GM12875 (cell line): ENCODE measurements around the gene KRT79.

Experiments used
- H3K4me3 ChIP-seq: one replicate; pipeline ENCODE4 v1.5.1; 2011; ENCODE audit warnings: low read depth, low read length, control low read depth
- CTCF ChIP-seq: IDR thresholded peaks from 2 replicates; pipeline ENCODE4 v1.5.1; 2011; ENCODE audit warnings: low read depth, mild to moderate bottlenecking, control low read depth, inconsistent platforms, low read length, moderate library complexity, borderline replicate concordance; ENCODE audit not compliant: insufficient read depth

The KRT79 gene

DNA sequence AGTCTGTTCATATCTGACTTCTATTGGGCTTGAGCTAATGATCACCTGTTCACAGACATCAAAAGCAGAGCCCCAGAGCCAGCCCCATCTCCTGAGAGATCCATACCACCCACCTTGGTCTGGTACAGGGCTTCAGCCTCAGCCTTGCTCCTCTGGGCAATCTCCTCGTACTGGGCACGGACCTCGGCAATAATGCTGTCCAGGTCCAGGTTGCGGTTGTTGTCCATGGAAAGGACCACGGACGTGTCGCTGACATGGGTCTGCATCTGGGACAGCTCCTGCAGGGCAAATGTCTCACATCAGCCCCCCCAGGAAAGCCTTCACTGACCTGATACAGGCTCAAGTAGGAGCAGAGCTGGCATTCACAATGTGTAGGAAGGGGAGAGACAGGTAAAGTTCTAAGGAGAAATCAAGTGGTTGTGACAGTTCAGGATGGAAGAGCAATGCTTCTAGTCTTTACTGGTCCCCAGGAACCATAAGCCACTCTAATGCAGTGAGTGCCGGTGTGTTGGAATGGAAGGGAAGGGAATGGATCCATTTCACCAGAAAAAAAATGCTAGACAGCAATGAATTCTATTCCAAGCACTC, 25.4 kb downstream of the KRT79 start:
- no peak overlapping the region for H3K4me3 ChIP-seq
- no peak for TF ChIP-seq CTCF

GRCh38 chr12:52807544-52808470, 26.3 kb downstream of the KRT79 start:
- no peak for TF ChIP-seq CTCF

GRCh38 chr12:52806821-52807543, 27.1 kb downstream of the KRT79 start:
- TF ChIP-seq CTCF, result no peak
- no peak overlapping the region for H3K4me3 ChIP-seq

More at GRCh38 chr12:52807544-52808470, 26.3 kb downstream of the KRT79 start:
- H3K4me3 ChIP-seq, result no peak overlapping the region

GRCh38 chr12:52806169-52806811, 27.8 kb downstream of the KRT79 start:
- no peak for TF ChIP-seq CTCF
- no peak overlapping the region for H3K4me3 ChIP-seq

DNA sequence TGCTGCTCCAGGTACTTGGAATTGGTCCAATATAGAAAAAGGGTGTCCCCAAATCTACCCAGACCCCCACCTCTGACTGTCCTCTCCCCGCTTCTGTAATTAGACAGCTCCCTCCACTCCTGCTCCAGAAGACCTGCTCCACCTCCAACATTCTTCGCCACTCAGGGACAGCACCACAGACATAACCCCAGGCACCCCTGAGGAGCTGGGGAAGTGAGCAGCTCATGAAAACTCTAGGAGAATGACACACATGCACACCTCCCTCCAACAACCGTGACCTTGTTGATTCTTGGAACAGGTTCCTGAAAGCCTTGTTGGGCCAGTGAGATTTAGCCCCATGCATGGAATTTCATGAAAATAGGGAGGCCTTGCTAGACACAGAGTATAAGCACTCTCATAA, 28.4 kb downstream of the KRT79 start:
- no peak for TF ChIP-seq CTCF

DNA sequence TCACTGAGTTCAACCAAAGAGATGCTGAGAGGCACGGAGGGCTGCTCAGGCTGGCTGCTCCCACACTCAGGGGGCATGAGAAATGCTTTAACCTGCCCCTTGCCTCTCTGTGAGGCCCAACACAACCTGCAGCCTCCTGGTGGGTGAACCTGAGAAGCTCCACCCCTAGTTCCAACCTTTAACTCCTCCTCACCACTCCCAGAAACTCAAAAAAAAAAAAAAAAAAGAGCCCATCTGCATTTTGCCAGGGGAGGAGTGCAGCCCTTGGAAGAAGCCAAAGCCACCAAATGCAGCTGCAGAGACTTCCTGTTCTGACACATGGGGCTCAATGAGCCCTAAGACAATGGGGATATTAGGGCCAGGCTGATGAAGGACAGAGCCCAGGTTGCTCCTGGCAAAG, 29.1 kb downstream of the KRT79 start:
- TF ChIP-seq CTCF, result no peak
- H3K4me3 ChIP-seq, result no peak overlapping the region

More for the DNA sequence above, 28.4 kb downstream of the KRT79 start:
- H3K4me3 ChIP-seq, result no peak overlapping the region
